PC-3 (cell line): ENCODE measurements around the gene SERPINB13. TPM values are rescaled to one million over a fixed set of nuclear protein-coding genes. Genes with fewer than 3 reads are reported as not detected.
A peak's percentile ranks its signal among the peaks of the same experiment; 100 is the strongest.

Source experiments
- ATAC-seq: fragments of 200-7000 bp; cut with Tn5 transposase; 2 replicates; pipeline ENCODE4 v1.9.1; 2020; ENCODE audit warnings: mild to moderate bottlenecking, moderate library complexity
- BruUV-seq: library from RNA; stranded (reverse); fragments of 400-500 nt; replicated peaks from 2 replicates; lab custom pipeline; 2021; lab: Mats Ljungman, UMichigan
- CTCF ChIA-PET: fragments of 300-600 bp; sonication (Branson Sonifier 250); formaldehyde crosslinking; loops from one replicate; lab custom pipeline; 2022; ENCODE audit warnings: antibody characterized with exemption; lab: Charles Lee
- POLR2A ChIA-PET: fragments of 300-600 bp; sonication (Branson Sonifier 250); formaldehyde crosslinking; loops from one replicate; lab custom pipeline; 2022; ENCODE audit warnings: antibody characterized with exemption; ENCODE audit not compliant: unreplicated experiment; lab: Charles Lee
- DNase-seq: peaks from one replicate; pipeline ENCODE4 v3.0.0-alpha.2; 2015
- H2AFZ ChIP-seq: fragments of 300-600 bp; sonication (generic); 2 replicates; pipeline ENCODE4 v1.6.0; 2016; ENCODE audit warnings: antibody characterized with exemption, low read length
- H3F3A ChIP-seq: fragments of 300-600 bp; sonication (generic); one replicate; pipeline ENCODE4 v1.6.0; 2017; ENCODE audit warnings: antibody characterized with exemption, low read length, control low read depth, mild to moderate bottlenecking; ENCODE audit not compliant: unreplicated experiment
- H3K27ac ChIP-seq: fragments of 300-600 bp; sonication (generic); 2 replicates; pipeline ENCODE4 v1.5.1; 2016; ENCODE audit warnings: mild to moderate bottlenecking, low read length
- H3K27me3 ChIP-seq: fragments of 300-600 bp; sonication (generic); 2 replicates; pipeline ENCODE4 v1.6.1; 2016; ENCODE audit warnings: low read length, mixed read lengths
- H3K36me3 ChIP-seq: fragments of 300-600 bp; sonication (generic); 2 replicates; pipeline ENCODE4 v1.6.1; 2016; ENCODE audit warnings: low read depth, mixed run types, low read length, mixed read lengths
- H3K4me1 ChIP-seq: fragments of 300-600 bp; sonication (generic); 2 replicates; pipeline ENCODE4 v1.5.1; 2016; ENCODE audit warnings: low read length; ENCODE audit not compliant: insufficient read depth
- H3K4me2 ChIP-seq: fragments of 300-600 bp; sonication (generic); 2 replicates; pipeline ENCODE4 v1.6.0; 2016; ENCODE audit warnings: low read length
- H3K4me3 ChIP-seq: fragments of 300-600 bp; sonication (generic); 2 replicates; pipeline ENCODE4 v1.5.1; 2016; ENCODE audit warnings: mild to moderate bottlenecking, low read length, mixed read lengths
- H3K79me2 ChIP-seq: fragments of 300-600 bp; sonication (generic); 2 replicates; pipeline ENCODE4 v1.6.1; 2017; ENCODE audit warnings: low read length, mixed read lengths
- H3K9ac ChIP-seq: fragments of 300-600 bp; sonication (generic); 2 replicates; pipeline ENCODE4 v1.6.0; 2016; ENCODE audit warnings: mild to moderate bottlenecking, low read length
- H3K9me2 ChIP-seq: fragments of 300-600 bp; sonication (generic); replicated peaks from 2 replicates; pipeline ENCODE4 v1.6.1; 2016; ENCODE audit warnings: mixed run types, low read length, mixed read lengths
- H3K9me3 ChIP-seq: fragments of 300-600 bp; sonication (generic); 2 replicates; pipeline ENCODE4 v1.6.1; 2016; ENCODE audit warnings: low read length, mixed read lengths
- H4K20me1 ChIP-seq: fragments of 300-600 bp; sonication (generic); 2 replicates; pipeline ENCODE4 v1.6.1; 2016; ENCODE audit warnings: low read length, mixed read lengths
- CTCF ChIP-seq: fragments of 300-600 bp; sonication (generic); conservative IDR thresholded peaks from 2 replicates; pipeline ENCODE4 v1.5.1; 2017; ENCODE audit warnings: antibody characterized with exemption, low read depth, mild to moderate bottlenecking, low read length
- EZH2 ChIP-seq: fragments of 300-600 bp; sonication (generic); IDR thresholded peaks from one replicate; pipeline ENCODE4 v1.6.1; 2017; ENCODE audit warnings: antibody characterized with exemption, mild to moderate bottlenecking, low read length; ENCODE audit not compliant: unreplicated experiment
- EZH2phosphoT487 ChIP-seq: fragments of 300-600 bp; sonication (generic); IDR thresholded peaks from 2 replicates; pipeline ENCODE4 v1.6.1; 2018; ENCODE audit warnings: mild to moderate bottlenecking, antibody characterized with exemption, low read length, borderline replicate concordance
- intact Hi-C: fragments of 100-400 bp; cut with micrococcal nuclease; formaldehyde crosslinking; loops from 2 replicates; pipeline ENCODE4 v1.9.0; 2023
- total RNA-seq: library from RNA; depleted of rRNA; stranded (reverse); fragments of >200 nt; gene quantifications from 2 replicates; pipeline ENCODE4 v1.2.3, GENCODE V29; 2014

Gene SERPINB13
- total RNA-seq, 1 experiment from 2014 or later = not detected

- CTCF ChIA-PET = interaction anchor here (0.5 to 1.2 kb wide), 2 partner anchors 70 to 137 kb away, joined by 3 to 8 read pairs; no protein-coding TSS in a partner anchor
- Histone ChIP-seq H3K9me3 (no peaks in the 10 kb centered on the region), H3K27me3 (no peaks in the 10 kb centered on the region), H3K36me3 (no peaks in the 10 kb centered on the region), H3K4me1 (peaks cover 26% of the 10 kb centered on the region), H3K79me2 (no peaks in the 10 kb centered on the region), H2AFZ (0 out of 2 replicates have a peak overlapping the region, but pooled peaks have one; percentile 33), H3K27ac (peak overlapping the region; percentile 96), H4K20me1 (no peaks in the 10 kb centered on the region), H3K4me3 (no peak overlapping the region), H3K9ac (peak overlapping the region; percentile 47), H3F3A (peaks cover 12% of the 10 kb centered on the region), H3K4me2 (peak overlapping the region; percentile 69), H3K9me2 (no peaks in the 10 kb centered on the region)
- DNase-seq (peak; percentile 94), ATAC-seq (peak; percentile 99)
- BruUV-seq = no TSS peak
- no peak for TF ChIP-seq CTCF
- no peak for TF ChIP-seq EZH2
- TF ChIP-seq EZH2phosphoT487 = no peak
- intact Hi-C loops = no loop called here
- POLR2A ChIA-PET = interaction anchor here (0.6 kb wide), 1 partner anchor 387 kb away, joined by 4 read pairs; no protein-coding TSS in a partner anchor
Measured at GRCh38 chr18:63604791-63605567, 17.8 kb downstream of the SERPINB13 start.

GRCh38 chr18:63606526-63606925 is 19.4 kb downstream of the SERPINB13 start:
- Histone ChIP-seq H3K9ac (no peak overlapping the region), H3K9me3 (no peaks in the 10 kb centered on the region), H3K27me3 (no peaks in the 10 kb centered on the region), H2AFZ (no peak overlapping the region), H3K27ac (no peak overlapping the region), H4K20me1 (no peaks in the 10 kb centered on the region), H3K36me3 (no peaks in the 10 kb centered on the region), H3K79me2 (no peaks in the 10 kb centered on the region), H3K9me2 (no peaks in the 10 kb centered on the region), H3F3A (peaks cover 12% of the 10 kb centered on the region), H3K4me1 (peaks cover 26% of the 10 kb centered on the region), H3K4me3 (no peak overlapping the region), H3K4me2 (no peak overlapping the region)
- ChIA-PET CTCF (no interaction called here), POLR2A (no interaction called here)
- TF ChIP-seq EZH2 (no peak), CTCF (no peak), EZH2phosphoT487 (no peak)
- no TSS peak for BruUV-seq
- intact Hi-C loops = no loop called here
- ATAC-seq (no peak), DNase-seq (no peak)

GRCh38 chr18:63613420-63613819 is 26.3 kb downstream of the SERPINB13 start:
- Histone ChIP-seq H3K9ac (no peak overlapping the region), H3K9me3 (no peaks in the 10 kb centered on the region), H3K36me3 (no peaks in the 10 kb centered on the region), H3K4me1 (no peaks in the 10 kb centered on the region), H3K27me3 (no peaks in the 10 kb centered on the region), H2AFZ (no peak overlapping the region), H4K20me1 (no peaks in the 10 kb centered on the region), H3K79me2 (no peaks in the 10 kb centered on the region), H3K27ac (no peak overlapping the region), H3F3A (no peaks in the 10 kb centered on the region), H3K4me3 (no peak overlapping the region), H3K9me2 (no peaks in the 10 kb centered on the region), H3K4me2 (no peak overlapping the region)
- BruUV-seq = no TSS peak
- ChIA-PET POLR2A (no interaction called here), CTCF (no interaction called here)
- intact Hi-C loops = no loop called here
- DNase-seq (no peak), ATAC-seq (no peak)
- TF ChIP-seq CTCF (no peak), EZH2phosphoT487 (no peak), EZH2 (no peak)
